PC-3 (cell line): ENCODE results near the gene RGS9.

Source experiments
- EZH2phosphoT487 ChIP-seq: fragments of 300-600 bp; sonication (generic); IDR thresholded peaks from 2 replicates; pipeline ENCODE4 v1.6.1; 2018; ENCODE audit warnings: mild to moderate bottlenecking, antibody characterized with exemption, low read length, borderline replicate concordance
- TF ChIP-seq, protein P1 (sequence below): fragments of 300-600 bp; sonication (generic); conservative IDR thresholded peaks from 2 replicates; pipeline ENCODE4 v1.5.1; 2017; ENCODE audit warnings: antibody characterized with exemption, low read depth, mild to moderate bottlenecking, low read length

- TF ChIP-seq, protein P1, sequence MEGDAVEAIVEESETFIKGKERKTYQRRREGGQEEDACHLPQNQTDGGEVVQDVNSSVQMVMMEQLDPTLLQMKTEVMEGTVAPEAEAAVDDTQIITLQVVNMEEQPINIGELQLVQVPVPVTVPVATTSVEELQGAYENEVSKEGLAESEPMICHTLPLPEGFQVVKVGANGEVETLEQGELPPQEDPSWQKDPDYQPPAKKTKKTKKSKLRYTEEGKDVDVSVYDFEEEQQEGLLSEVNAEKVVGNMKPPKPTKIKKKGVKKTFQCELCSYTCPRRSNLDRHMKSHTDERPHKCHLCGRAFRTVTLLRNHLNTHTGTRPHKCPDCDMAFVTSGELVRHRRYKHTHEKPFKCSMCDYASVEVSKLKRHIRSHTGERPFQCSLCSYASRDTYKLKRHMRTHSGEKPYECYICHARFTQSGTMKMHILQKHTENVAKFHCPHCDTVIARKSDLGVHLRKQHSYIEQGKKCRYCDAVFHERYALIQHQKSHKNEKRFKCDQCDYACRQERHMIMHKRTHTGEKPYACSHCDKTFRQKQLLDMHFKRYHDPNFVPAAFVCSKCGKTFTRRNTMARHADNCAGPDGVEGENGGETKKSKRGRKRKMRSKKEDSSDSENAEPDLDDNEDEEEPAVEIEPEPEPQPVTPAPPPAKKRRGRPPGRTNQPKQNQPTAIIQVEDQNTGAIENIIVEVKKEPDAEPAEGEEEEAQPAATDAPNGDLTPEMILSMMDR: no peak
- no peak for TF ChIP-seq EZH2phosphoT487
Observed at GRCh38 chr17:65185668-65186382, 48.7 kb downstream of the RGS9 start.
